GM23338 (cell line): Measurements from ENCODE around the gene LCMT1.

Experiments used
- CTCF ChIP-seq, 2 experiments: fragments of 200-600 bp in 1 of 2; sonication (generic) in 1 of 2; conservative IDR thresholded peaks; 2 replicates each; pipeline versions ENCODE4 v1.5.1 to v1.6.1; 2016 to 2017; ENCODE audit warnings: antibody characterized with exemption in 2 of 2, low read depth in 2 of 2, mild to moderate bottlenecking in 2 of 2, moderate library complexity in 1 of 2
- EZH2 ChIP-seq: fragments of 200-600 bp; sonication (generic); IDR thresholded peaks from one replicate; pipeline ENCODE4 v1.8.0; 2017; ENCODE audit warnings: antibody characterized with exemption, mild to moderate bottlenecking, low read depth; ENCODE audit not compliant: unreplicated experiment
- EZH2phosphoT487 ChIP-seq: fragments of 200-600 bp; sonication (generic); IDR thresholded peaks from one replicate; pipeline ENCODE4 v1.8.1; 2018; ENCODE audit warnings: antibody characterized with exemption; ENCODE audit not compliant: unreplicated experiment
- NANOG ChIP-seq: IDR thresholded peaks from 2 replicates; pipeline ENCODE4 v1.6.1; 2016; ENCODE audit warnings: antibody characterized with exemption, borderline replicate concordance
- POLR2AphosphoS5 ChIP-seq: IDR thresholded peaks from 2 replicates; pipeline ENCODE4 v1.6.1; 2016; ENCODE audit warnings: antibody characterized with exemption, low read depth
- ZNF331 ChIP-seq: fragments of 250-450 bp; sonication (Bioruptor Pico); IDR thresholded peaks from 2 replicates; pipeline ENCODE4 v1.5.0; 2020; ENCODE audit warnings: low read depth, mild to moderate bottlenecking, moderate library complexity

GRCh38 chr16:25107466-25107792, 4.1 kb upstream of the LCMT1 start:
- TF ChIP-seq EZH2 (no peak), CTCF (conservative IDR thresholded peaks at IDR 0.05; ENCODE audit: low read depth in 2 of 2) (no peak), EZH2phosphoT487 (no peak), ZNF331 (CRISPR knock-in tag) (no peak), NANOG (no peak), POLR2AphosphoS5 (no peak)
